SKM-1 (cell line): ENCODE data around the gene CEP72.
"Not testable (repeated sequence)": the region's sequence is repeated elsewhere in the genome, so short reads cannot be mapped to it uniquely, and the experiment has no call there.

Experiments
- DNase-seq: peaks from one replicate; lab custom pipeline; 2025; ENCODE audit not compliant: unreplicated experiment; lab: John Stamatoyannopoulos, UW

CEP72 gene

GRCh38 chr5:669111-669841 lies 57.1 kb downstream of the CEP72 start:
- peak; percentile 22 for DNase-seq

- DNase-seq, result no peak
Measured at GRCh38 chr5:669842-670395, 57.8 kb downstream of the CEP72 start.

- DNase-seq, result no peak
Measured at GRCh38 chr5:670396-671270, 58.5 kb downstream of the CEP72 start.

DNA sequence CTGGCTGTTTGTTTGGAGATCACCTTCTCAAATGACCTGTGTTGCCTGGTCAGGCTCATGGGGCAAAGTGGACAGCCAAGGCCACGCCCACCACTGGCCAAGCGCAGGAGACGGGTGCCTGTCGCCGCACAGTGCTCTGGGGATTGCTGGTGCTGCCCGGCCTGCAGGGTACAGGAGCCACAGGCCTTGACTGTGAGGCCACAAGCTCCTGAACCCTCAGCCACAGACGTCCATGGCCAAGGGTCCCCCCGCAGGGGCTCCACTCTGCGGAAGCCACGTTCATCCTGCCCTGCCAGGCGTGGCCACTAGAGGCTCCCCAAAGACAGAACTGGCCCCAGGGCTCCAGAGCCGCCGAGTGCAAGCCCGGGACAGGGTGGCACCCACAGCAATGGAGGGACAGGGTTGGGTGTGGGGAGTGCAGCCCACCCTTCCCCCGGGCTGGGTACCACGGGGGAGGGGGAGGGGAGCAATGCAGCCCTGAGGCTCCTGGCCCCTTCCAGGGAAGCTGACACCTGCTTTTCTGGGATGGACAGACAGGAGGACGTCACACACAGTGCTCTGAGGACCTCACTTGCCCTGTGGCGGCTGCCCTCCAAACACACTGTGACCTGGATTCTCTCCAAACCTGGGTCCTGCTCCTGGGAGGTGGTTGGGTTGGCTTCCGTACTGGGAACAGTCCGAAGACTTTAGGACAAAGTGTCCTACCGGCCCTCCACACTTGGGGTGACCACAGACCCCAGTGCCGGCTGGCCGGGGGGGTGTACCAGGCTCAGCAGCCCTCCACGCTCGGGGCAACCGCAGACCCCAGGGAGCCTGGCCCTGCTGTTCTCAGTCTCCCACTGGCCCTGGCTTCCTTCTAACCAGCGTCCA lies 59.6 kb downstream of the CEP72 start:
- no peak for DNase-seq

GRCh38 chr5:672329-673160 lies 60.4 kb downstream of the CEP72 start:
- DNase-seq, result no peak

- DNase-seq, result no peak
Measured at GRCh38 chr5:673161-673830, 61.2 kb downstream of the CEP72 start.

- DNase-seq, result no peak
Measured at GRCh38 chr5:673831-674629, 61.9 kb downstream of the CEP72 start.

- DNase-seq, result no peak
Measured at GRCh38 chr5:674630-675011, 62.5 kb downstream of the CEP72 start.

DNA sequence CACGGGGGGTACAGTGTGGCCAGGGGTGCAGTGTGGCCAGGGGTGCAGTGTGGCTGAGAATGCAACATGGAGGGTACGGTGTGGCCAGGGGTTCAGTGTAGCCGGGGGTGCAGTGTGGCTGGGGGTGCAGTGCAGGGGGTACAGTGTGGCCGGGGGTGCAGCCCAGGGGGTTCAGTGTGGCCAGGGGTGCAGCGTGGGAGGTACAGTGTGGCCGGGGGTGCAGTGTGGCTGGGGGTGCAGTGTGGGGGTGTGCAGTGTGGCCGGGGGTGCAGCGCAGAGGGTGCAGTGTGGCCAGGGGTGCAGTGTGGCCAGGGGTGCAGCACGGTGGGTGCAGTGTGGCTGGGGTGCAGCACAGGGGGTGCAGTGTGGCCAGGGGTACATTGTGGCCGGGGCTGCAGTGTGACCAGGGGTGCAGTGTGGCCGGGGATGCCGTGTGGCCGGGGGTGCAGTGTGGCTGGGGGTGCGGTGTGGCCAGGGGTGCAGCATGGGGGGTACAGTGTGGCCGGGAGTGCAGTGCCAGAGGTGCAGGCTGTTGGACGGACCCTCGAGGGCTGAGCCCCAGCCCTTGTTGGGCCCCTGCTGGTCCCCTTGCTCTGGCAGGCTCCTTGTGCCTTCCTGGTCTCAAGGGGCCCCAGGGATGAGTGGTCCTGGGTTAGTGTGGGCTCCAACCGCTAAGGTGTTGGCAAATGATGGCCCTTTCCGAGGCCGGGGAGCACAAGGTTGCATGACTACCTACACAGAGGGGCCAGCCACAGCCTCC lies 63.2 kb downstream of the CEP72 start:
- no peak for DNase-seq

GRCh38 chr5:675871-676698 lies 63.9 kb downstream of the CEP72 start:
- DNase-seq, result no peak

DNA sequence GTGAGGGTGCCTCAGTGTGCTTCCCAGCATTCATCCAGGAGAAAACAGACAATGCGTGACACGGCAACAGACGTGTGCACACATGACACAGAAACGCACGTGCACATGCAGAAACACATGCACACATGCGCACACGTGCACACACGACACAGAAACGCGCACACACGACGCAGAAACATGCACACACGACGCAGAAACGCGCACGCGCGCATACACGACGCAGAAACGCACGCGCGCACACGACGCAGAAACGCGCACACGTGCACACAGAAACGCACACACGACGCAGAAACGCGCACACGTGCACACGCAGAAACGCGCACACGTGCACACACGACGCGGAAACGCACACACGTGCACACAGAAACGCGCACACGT lies 64.5 kb downstream of the CEP72 start:
- no peak for DNase-seq

DNA sequence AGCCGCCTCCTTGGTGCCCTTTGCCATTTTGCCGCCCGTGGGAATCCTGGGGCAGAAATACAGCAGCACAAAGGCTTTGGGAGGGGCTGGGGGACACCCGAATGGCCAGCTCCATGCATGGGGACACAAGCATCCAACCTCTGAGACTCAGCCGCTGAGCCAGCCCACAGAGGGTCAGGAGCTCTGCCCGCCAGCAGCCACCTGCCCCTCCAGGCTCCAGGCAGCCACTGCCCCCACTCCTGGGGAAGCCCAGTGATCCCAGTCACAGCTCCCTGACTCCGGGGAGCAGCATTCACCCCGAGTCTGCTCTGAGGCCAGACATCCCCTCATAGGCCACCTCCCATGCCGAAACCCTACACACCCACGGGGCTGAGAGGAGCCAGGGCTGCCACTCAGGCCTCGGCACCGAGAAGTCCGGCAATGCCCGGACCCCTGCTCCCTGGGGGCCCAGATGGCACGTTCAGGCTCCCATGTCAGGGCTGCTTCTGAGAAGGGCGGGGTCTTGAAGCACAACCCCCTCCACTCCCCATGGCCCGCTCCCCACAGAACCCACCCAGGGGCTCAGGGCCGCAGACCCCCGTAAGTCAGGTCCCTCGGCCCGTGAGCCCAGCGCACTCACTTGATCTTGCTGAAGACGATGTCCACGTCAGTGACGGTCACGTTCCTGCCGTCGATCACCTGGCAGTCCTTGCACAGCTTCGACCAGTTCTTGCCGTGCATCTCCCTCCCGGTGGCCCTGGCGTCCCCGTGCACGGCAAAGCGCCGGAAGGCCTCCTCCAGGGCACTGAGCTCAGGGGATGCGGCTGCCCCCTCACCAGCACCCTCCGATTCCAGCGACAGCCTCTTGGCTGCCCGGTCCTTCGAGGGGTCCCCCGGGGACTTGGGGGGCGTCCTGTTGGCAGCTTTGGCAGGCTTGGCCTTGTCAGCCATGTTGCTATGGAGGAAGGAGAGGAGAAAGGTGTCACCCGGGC lies 65.3 kb downstream of the CEP72 start:
- DNase-seq, result no peak

GRCh38 chr5:678521-678920 lies 66.4 kb downstream of the CEP72 start:
- not testable (repeated sequence) for DNase-seq

- not testable (repeated sequence) for DNase-seq
Measured at GRCh38 chr5:679166-679895, 67.2 kb downstream of the CEP72 start.

GRCh38 chr5:680118-680795 lies 68.1 kb downstream of the CEP72 start:
- not testable (repeated sequence) for DNase-seq
